Measurements from ENCODE around the gene DHX8.

- no peak for TF ChIP-seq CTCF (IDR thresholded peaks at IDR 0.05)
- no peak for TF ChIP-seq MAX (IDR thresholded peaks at IDR 0.05; ENCODE audit: low read depth)
- no peak for TF ChIP-seq JUND (IDR thresholded peaks at IDR 0.05)
- TF ChIP-seq SIN3A (IDR thresholded peaks at IDR 0.05; ENCODE audit: borderline replicate concordance, low read depth, low read length), result no peak
- TF ChIP-seq RAD21 (IDR thresholded peaks at IDR 0.05; ENCODE audit: low read length), result no peak
- TF ChIP-seq TAF1 (IDR thresholded peaks at IDR 0.05; ENCODE audit: borderline replicate concordance, low read depth, low read length), result no peak
- no peak for TF ChIP-seq MXI1 (IDR thresholded peaks at IDR 0.05; ENCODE audit: low read depth, low read length)
- no peak for TF ChIP-seq CHD2 (IDR thresholded peaks at IDR 0.05; ENCODE audit: low read length, partially characterized antibody)
- TF ChIP-seq POLR2AphosphoS5 (IDR thresholded peaks at IDR 0.05; ENCODE audit: low read depth, low read length), result no peak
- no peak for TF ChIP-seq ZBTB33 (IDR thresholded peaks at IDR 0.05; ENCODE audit: borderline replicate concordance, low read depth)
- no peak for TF ChIP-seq USF1 (IDR thresholded peaks at IDR 0.05; ENCODE audit: borderline replicate concordance, low read depth)
- no peak for TF ChIP-seq FOXM1 (IDR thresholded peaks at IDR 0.05; ENCODE audit: low read depth)
Observed at GRCh38 chr17:43448720-43449469, 34.9 kb upstream of the DHX8 start.

All from SK-N-SH (cell line).